Measurements from ENCODE around the gene GNB3. TPM values are rescaled to one million over a fixed set of nuclear protein-coding genes. Genes with fewer than 3 reads are reported as not detected.
"Not testable (repeated sequence)": the region's sequence is repeated elsewhere in the genome, so short reads cannot be mapped to it uniquely, and the experiment has no call there.

GNB3 gene
- total and polyA plus RNA-seq, 8 donors = 0.87 to 11.1 (median 2.7) TPM; not detected in 1

- no peaks in the 10 kb centered on the region for H3K27me3 ChIP-seq
- H3K27ac ChIP-seq = peak overlapping the region; percentile 31 to 98 (median 88)
- intact Hi-C loops (cut with DNase I; ENCODE audit: low total_unique reads) = no loop called here
- WGBS, 5 donors = 52 to 66% (median 56%) methylated on average over 11 to 12 of the region's 12 CpGs
- peak overlapping the region; percentile 69 to 84 (median 77) for H3K4me3 ChIP-seq
- H3K4me1 ChIP-seq = peaks cover 37 to 73% (median 72%) of the 10 kb centered on the region in 4 donors
- TF ChIP-seq, protein P1, sequence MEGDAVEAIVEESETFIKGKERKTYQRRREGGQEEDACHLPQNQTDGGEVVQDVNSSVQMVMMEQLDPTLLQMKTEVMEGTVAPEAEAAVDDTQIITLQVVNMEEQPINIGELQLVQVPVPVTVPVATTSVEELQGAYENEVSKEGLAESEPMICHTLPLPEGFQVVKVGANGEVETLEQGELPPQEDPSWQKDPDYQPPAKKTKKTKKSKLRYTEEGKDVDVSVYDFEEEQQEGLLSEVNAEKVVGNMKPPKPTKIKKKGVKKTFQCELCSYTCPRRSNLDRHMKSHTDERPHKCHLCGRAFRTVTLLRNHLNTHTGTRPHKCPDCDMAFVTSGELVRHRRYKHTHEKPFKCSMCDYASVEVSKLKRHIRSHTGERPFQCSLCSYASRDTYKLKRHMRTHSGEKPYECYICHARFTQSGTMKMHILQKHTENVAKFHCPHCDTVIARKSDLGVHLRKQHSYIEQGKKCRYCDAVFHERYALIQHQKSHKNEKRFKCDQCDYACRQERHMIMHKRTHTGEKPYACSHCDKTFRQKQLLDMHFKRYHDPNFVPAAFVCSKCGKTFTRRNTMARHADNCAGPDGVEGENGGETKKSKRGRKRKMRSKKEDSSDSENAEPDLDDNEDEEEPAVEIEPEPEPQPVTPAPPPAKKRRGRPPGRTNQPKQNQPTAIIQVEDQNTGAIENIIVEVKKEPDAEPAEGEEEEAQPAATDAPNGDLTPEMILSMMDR (IDR thresholded peaks at IDR 0.05) = no peak
- peak in 2 of 3 donors; percentile 24 to 64 for TF ChIP-seq POLR2AphosphoS5 (IDR thresholded peaks at IDR 0.05)
- DNase-seq = peak; percentile 45 to 69
- H3K36me3 ChIP-seq = peaks cover 16 to 34% (median 28%) of the 10 kb centered on the region in 4 donors
- H3K9me3 ChIP-seq = no peaks in the 10 kb centered on the region
Observed at GRCh38 chr12:6871052-6871957, 30.6 kb downstream of the GNB3 start.

GRCh38 chr12:6872073-6873048 is 31.6 kb downstream of the GNB3 start:
- peaks cover 16 to 34% (median 30%) of the 10 kb centered on the region in 4 donors for H3K36me3 ChIP-seq
- no peaks in the 10 kb centered on the region for H3K27me3 ChIP-seq
- peak; percentile 88 to 95 for DNase-seq
- no peak for TF ChIP-seq POLR2A (IDR thresholded peaks at IDR 0.05)
- no peak for TF ChIP-seq EP300 (IDR thresholded peaks at IDR 0.05)
- peak in 2 of 3 donors; percentile 63 to 82 for TF ChIP-seq POLR2AphosphoS5 (IDR thresholded peaks at IDR 0.05)
- TF ChIP-seq, protein P1 (IDR thresholded peaks at IDR 0.05) = peak in 5 of 7 experiments; percentile 75 to 96 (median 89)
- H3K4me3 ChIP-seq = peak overlapping the region; percentile 69 to 84 (median 77)
- intact Hi-C loops (cut with DNase I; ENCODE audit: low total_unique reads) = no loop called here
- WGBS, 5 donors = 0 to 2% (median 0%) methylated on average over 25 to 40 of the region's 40 CpGs
- H3K27ac ChIP-seq = peak overlapping the region; percentile 87 to 98 (median 88)
- H3K9me3 ChIP-seq = no peaks in the 10 kb centered on the region
- peaks cover 31 to 65% (median 63%) of the 10 kb centered on the region in 4 donors for H3K4me1 ChIP-seq

DNA sequence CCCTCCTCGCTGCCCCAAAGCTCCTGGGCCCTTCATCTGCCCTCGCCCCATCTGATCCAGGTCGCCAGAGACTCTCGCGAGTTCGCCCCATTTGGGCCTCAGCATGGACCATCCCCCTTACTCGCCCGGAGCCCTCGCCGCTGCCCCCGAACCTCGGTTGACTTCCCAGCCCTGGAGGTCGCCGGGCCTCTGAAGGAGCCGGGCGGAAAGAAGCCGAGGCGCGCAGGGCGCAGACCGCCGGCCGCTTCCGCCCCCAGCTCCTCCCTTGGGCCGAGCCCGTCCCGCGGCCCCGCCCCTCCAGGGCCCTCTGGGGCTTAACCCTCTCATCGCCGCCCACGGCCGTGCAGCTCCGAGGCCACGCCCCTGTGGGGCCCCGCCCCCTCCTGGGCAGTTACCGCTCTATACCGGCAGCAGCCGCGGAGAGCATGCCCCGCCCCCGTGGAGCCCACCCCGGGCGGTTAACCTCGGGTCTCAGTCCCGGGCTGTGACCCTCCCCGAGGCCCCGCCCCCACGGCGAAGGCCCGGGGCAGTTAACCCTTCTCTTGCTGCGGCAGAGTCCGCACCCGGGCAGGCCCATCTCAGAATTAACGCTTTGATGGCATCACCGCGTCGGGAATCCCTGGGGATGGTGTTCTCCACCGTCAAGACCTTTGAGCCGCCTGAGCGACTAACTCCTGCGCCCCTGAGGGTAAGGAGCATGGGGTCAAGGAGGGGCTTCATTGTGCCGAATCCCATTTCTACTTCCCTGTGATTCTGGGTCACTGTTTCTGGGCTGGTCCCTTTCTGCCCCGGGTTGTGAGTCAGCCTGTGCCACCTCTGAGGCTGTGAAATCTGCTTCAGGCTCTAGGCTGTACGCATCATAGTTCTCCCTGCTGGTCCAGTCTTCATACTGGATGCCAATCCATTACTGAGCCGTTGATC is 32.6 kb downstream of the GNB3 start, which contains the start of gene SPSB2:
Gene SPSB2, minus strand, starts transcription at position 210 of the 921 bp plus-strand sequence. CDS start 402 bp downstream, outside the sequence.
- Histone ChIP-seq H3K4me3 (peak within 1 kb of the TSS; percentile 69 to 84 (median 77)), H3K36me3 (peaks cover 16 to 34% (median 30%) of the 10 kb centered on the region in 4 donors), H3K27ac (peak within 1 kb of the TSS; percentile 87 to 98 (median 88)), H3K4me1 (peaks cover 30 to 60% (median 56%) of the 10 kb centered on the region in 4 donors), H3K9me3 (no peaks in the 10 kb centered on the region), H3K27me3 (no peaks in the 10 kb centered on the region)
- WGBS, 5 donors = 0 to 2% (median 1%) methylated on average over 30 to 65 of the region's 66 CpGs
- intact Hi-C loops (cut with DNase I; ENCODE audit: low total_unique reads) = no loop called here
- peak; percentile 99 for DNase-seq
- TF ChIP-seq, protein P1 (IDR thresholded peaks at IDR 0.05) = no peak
- peak; percentile 35 to 89 (median 71) for TF ChIP-seq POLR2AphosphoS5 (IDR thresholded peaks at IDR 0.05)

- Histone ChIP-seq H3K4me3 (peak overlapping the region; percentile 69 to 84 (median 77)), H3K36me3 (peaks cover 16 to 33% (median 30%) of the 10 kb centered on the region in 4 donors), H3K27ac (peak overlapping the region; percentile 87 to 98 (median 88)), H3K4me1 (peaks cover 23 to 54% (median 49%) of the 10 kb centered on the region in 4 donors)
- H3K9me3 ChIP-seq; DNase-seq; H3K27me3 ChIP-seq; intact Hi-C loops (cut with DNase I; ENCODE audit: low total_unique reads): not testable (repeated sequence)
- WGBS, 5 donors = 41 to 55% (median 51%) methylated on average over 9 of the region's 9 CpGs
Observed at GRCh38 chr12:6874015-6874368, 33.3 kb downstream of the GNB3 start.

DNA sequence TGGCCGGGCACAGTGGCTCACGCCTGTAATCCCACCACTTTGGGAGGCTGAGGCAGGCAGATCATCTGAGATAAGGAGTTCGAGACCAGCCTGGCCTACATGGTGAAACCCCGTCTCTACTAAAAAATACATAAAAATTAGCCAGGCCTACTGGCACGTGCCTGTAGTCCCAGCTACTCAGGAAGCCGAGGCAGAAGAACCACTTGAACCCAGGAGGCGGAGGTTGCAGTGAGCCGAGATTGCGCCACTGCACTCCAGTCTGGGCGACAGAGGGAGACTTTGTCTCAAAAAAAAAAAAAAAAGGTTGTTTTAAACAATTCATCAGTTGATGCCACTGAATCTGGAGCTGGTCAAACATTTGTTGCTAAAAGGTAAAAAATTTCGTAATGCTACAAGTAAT is 39.1 kb downstream of the GNB3 start:
- H3K9me3 ChIP-seq; intact Hi-C loops (cut with DNase I; ENCODE audit: low total_unique reads); H3K4me3 ChIP-seq; DNase-seq; H3K27me3 ChIP-seq: not testable (repeated sequence)
- peaks cover 0 to 18% (median 4%) of the 10 kb centered on the region in 4 donors for H3K4me1 ChIP-seq
- WGBS, 5 donors = 81 to 94% (median 88%) methylated on average over 11 of the region's 11 CpGs
- peaks cover 3 to 31% (median 27%) of the 10 kb centered on the region in 4 donors for H3K36me3 ChIP-seq
- peak overlapping the region in 4 of 5 donors; percentile 38 to 72 (median 48) for H3K27ac ChIP-seq

Data from stomach (tissue), 9 donors.